WI38 (cell line): Measurements from ENCODE around the gene PHACTR1.

Experiments used
- H3K4me3 ChIP-seq: 2 replicates; pipeline ENCODE4 v1.5.1; 2011; ENCODE audit warnings: low read depth, mild to moderate bottlenecking, control low read depth, low read length
- TF ChIP-seq, protein P1 (sequence below): IDR thresholded peaks from 2 replicates; pipeline ENCODE4 v1.5.1; 2012; ENCODE audit warnings: low read depth, mild to moderate bottlenecking, control low read depth, low read length

PHACTR1 gene

DNA sequence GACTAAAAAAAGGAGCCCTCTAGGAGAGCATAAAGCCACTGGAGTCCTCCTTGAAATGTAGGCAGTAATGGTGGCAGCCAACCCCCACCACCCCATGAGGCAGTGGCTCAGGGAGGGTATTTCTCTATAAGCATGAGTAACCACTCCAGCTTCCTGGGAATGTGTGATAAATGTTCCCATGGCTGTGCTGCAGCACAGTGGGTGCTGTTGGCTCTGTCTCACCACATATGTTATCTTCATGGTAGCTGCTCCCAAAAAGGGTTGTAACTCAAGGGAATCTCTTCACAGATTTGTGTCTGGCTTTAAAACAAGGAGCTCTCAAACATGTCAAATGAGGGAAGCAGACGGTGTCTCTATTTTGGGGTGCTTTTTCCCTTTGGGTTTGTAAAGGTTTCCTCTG lies 7.5 kb upstream of the PHACTR1 start:
- H3K4me3 ChIP-seq = no peak overlapping the region
- TF ChIP-seq, protein P1, sequence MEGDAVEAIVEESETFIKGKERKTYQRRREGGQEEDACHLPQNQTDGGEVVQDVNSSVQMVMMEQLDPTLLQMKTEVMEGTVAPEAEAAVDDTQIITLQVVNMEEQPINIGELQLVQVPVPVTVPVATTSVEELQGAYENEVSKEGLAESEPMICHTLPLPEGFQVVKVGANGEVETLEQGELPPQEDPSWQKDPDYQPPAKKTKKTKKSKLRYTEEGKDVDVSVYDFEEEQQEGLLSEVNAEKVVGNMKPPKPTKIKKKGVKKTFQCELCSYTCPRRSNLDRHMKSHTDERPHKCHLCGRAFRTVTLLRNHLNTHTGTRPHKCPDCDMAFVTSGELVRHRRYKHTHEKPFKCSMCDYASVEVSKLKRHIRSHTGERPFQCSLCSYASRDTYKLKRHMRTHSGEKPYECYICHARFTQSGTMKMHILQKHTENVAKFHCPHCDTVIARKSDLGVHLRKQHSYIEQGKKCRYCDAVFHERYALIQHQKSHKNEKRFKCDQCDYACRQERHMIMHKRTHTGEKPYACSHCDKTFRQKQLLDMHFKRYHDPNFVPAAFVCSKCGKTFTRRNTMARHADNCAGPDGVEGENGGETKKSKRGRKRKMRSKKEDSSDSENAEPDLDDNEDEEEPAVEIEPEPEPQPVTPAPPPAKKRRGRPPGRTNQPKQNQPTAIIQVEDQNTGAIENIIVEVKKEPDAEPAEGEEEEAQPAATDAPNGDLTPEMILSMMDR = no peak

DNA sequence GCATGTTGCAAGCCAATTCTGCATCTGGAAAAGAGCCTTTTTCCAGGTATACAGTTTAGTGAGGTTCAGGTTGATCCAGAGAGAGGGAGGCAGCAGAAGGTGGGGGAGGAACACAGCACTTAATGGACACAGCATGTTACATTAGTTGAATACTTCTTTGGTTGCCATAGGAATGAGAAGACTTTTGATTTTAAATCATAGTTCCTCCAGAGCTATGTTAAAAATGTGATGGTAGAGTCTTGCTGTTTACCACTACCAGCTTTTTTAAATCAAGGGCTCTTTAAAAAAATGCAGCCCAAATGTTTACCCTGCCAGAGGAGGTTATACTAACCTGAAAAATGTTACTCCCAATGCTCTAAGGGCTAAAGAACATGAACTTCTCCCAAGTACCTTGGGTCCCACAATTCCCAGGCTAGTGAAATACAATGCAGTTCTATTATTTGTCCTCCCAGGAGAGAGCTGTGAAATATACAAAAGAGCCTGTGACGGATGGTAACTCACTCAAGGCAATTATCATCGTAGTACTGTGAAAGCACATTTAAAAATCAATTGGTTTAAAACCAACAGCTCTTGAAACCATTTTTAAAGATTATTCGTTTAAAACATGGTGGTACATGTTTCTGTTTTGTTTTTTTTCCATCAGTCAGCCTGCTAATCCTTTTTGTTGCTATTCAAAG lies 6.9 kb upstream of the PHACTR1 start:
- H3K4me3 ChIP-seq = no peak overlapping the region
- TF ChIP-seq, protein P1 = no peak

DNA sequence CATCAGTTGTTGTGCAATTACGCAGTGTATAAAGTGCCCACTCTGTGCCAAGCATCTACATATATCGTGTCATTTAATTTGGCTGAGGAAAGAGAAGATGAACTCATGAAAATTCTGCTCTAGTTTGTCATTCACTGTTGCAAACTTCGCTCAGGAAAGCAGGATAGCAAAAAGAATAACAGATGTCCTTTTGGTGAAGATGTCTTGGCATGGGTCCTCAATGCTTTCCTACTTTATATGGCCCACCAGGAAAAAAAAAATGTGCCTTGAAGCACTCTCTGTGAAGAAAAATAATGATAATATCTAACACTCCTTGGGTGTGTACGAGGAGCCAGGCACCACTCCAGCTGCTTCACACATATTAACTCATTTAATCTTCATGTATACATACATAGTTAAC lies 5.6 kb upstream of the PHACTR1 start:
- TF ChIP-seq, protein P1 = no peak
- H3K4me3 ChIP-seq = no peak overlapping the region

DNA sequence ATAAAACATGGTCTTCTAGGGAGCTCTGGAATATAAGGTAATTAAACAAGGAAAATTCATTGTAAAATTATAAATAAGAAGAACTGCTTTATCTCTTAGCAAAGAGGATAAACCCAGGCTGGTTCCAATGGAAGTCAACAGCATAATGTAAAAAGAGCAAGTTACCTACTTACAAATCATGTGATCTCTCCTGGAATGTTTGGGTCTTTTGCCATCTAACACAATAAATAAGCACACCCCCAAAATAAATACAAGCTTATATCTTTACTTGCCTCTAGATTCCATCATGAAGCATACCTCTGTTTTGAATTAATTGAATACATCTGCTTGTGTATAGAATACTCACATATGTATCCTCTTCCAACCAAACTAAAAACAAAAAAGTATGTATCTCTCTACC lies 2.5 kb upstream of the PHACTR1 start:
- TF ChIP-seq, protein P1 = no peak
- H3K4me3 ChIP-seq = no peak overlapping the region

DNA sequence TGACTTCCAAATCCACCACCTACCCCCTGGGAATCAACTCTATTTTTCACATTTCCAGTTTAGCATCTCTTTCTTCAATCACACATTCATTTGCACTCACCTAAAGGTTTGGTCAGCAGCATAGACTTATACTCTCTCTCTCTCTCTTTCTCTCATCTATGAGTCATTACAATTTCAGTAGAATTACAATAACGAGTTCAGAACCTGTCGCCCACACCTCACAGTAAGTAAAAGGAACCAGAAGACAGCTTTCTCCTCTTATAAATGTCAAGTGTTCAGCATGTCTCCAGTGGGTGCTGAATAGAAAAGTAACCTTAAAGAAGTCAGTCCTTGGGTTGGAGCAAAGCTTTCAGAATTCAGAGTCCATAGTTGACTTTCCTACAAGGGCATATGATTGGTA lies 1.1 kb upstream of the PHACTR1 start:
- no peak overlapping the region for H3K4me3 ChIP-seq
- TF ChIP-seq, protein P1 = no peak

DNA sequence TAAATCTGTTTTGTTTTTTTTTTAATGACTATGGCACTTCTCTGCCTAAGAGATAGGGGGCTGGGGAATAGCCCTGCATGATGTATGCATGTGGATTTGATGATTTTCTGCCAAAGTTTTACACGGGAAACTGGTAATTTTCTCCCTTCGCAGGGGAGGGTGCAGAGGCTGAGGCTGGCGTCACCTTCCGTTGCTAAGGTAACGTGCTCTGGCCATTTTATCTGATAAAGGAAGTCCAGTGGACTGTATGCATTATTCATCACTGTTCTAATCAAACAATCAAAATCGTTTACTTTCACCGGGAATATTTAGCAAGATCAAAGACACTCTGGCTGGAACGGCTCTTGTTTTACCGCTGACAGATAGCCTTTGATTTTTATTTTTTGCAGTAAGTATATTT lies 789 bp downstream of the PHACTR1 start:
- TF ChIP-seq, protein P1 = no peak
- no peak overlapping the region for H3K4me3 ChIP-seq

DNA sequence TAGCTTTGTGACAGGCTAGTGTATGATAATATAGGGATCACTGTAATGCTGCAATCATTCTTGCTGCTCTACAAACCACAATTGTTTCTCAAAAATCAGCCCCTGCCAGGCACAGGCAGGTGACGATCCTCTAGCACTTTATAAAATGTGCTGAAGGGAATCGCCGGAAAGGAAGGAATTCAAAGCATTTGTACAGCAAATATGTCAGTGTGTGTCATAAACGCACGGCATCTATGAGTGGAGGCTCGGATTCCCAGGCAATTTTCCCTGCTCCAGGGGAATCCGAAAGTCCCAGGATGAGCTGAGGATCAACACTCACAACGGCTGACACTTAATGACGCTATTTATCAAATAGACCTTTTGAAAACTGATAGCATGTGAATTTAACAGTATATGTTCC lies 1.4 kb downstream of the PHACTR1 start:
- TF ChIP-seq, protein P1 = no peak
- no peak overlapping the region for H3K4me3 ChIP-seq
